Suprapubic skin (tissue), 4 donors: Measurements from ENCODE around the gene MRNIP. TPM values are rescaled to one million over a fixed set of nuclear protein-coding genes. Genes with fewer than 3 reads are reported as not detected.
A peak's percentile ranks its signal among the peaks of the same experiment; 100 is the strongest.

Source experiments
- DNase-seq, 2 donors: peaks; one replicate each; pipeline ENCODE4 v3.0.0-alpha.2; 2019; ENCODE audit warnings: low spot score in 2 of 2
- H3K27ac ChIP-seq: fragments of 200-600 bp; sonication (generic); one replicate; pipeline ENCODE4 v1.5.1; 2019
- H3K27me3 ChIP-seq: fragments of 200-600 bp; sonication (generic); one replicate; pipeline ENCODE4 v1.5.1; 2019
- H3K36me3 ChIP-seq: fragments of 200-600 bp; sonication (generic); one replicate; pipeline ENCODE4 v1.5.1; 2019
- H3K4me1 ChIP-seq: fragments of 200-600 bp; sonication (generic); one replicate; pipeline ENCODE4 v1.5.1; 2019
- H3K4me3 ChIP-seq: fragments of 200-600 bp; sonication (generic); one replicate; pipeline ENCODE4 v1.5.1; 2019; ENCODE audit warnings: mild to moderate bottlenecking
- H3K9me3 ChIP-seq: fragments of 200-600 bp; sonication (generic); one replicate; pipeline ENCODE4 v1.5.1; 2019
- EP300 ChIP-seq: sonication (generic); formaldehyde crosslinking; IDR thresholded peaks from one replicate; pipeline ENCODE4 v1.6.1; 2017; ENCODE audit warnings: antibody characterized with exemption
- POLR2A ChIP-seq, 2 donors: fragments of 450-650 bp; IDR thresholded peaks; one replicate each; pipeline ENCODE4 v1.6.1; 2017; ENCODE audit warnings: antibody characterized with exemption in 2 of 2, mild to moderate bottlenecking in 2 of 2, moderate library complexity in 2 of 2
- POLR2AphosphoS5 ChIP-seq, 3 donors: sonication (generic); formaldehyde crosslinking; IDR thresholded peaks; one replicate each; pipeline ENCODE4 v1.6.1; 2017; ENCODE audit warnings: antibody characterized with exemption in 3 of 3
- whole genome bisulfite sequencing: methylation state at CpG from one replicate; pipeline ENCODE4 v1.1.5; 2018; 5-methylcytosine and 5-hydroxymethylcytosine counted together
- total RNA-seq, 4 donors: library from RNA; depleted of rRNA; stranded (reverse); fragments of >200 nt; gene quantifications; one replicate each; pipeline ENCODE4 v1.1.0, GENCODE V29; 2016
- TF ChIP-seq, protein P1 (sequence below), 2 donors: fragments of 200-600 bp in 1 of 2; fragments of 450-650 bp in 1 of 2; sonication (generic) in 1 of 2; IDR thresholded peaks; one replicate each; pipeline ENCODE4 v1.5.1; 2016 to 2019; ENCODE audit warnings: antibody characterized with exemption in 2 of 2, mild to moderate bottlenecking in 1 of 2, moderate library complexity in 1 of 2

Gene MRNIP
- total RNA-seq, 4 donors from 2014 or later: 11.6 to 102 (median 22.6) TPM

DNA sequence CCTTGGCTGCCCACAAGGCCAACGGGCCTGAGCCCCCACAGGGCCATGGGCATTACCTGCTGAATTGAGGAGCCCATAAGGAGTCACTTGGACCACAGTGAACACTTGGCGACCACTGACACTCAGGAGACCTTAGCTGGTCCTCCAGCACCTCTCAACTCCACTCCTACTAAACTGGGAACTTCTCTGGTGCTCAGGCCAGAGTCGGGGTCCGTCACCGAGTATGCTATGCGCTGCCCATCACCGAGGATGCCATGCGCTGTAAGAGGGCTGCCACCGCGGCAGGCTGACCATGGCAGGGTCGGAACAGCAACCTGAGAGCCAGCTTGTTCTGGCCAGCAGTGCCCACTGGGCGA lies 38.5 kb downstream of the MRNIP start:
- 0% methylated on average over 2 of the region's 12 CpGs for WGBS
- peaks cover 72% of the 10 kb centered on the region for H3K4me1 ChIP-seq
- no peaks in the 10 kb centered on the region for H3K27me3 ChIP-seq
- H3K9me3 ChIP-seq: no peaks in the 10 kb centered on the region
- TF ChIP-seq POLR2A (IDR thresholded peaks at IDR 0.05) (no peak), POLR2AphosphoS5 (IDR thresholded peaks at IDR 0.05) (peak in 1 of 3 donors; percentile 8)
- no peak for DNase-seq
- H3K27ac ChIP-seq: peak overlapping the region; percentile 99
- H3K36me3 ChIP-seq: peaks cover 25% of the 10 kb centered on the region
- peak overlapping the region; percentile 98 for H3K4me3 ChIP-seq

DNA sequence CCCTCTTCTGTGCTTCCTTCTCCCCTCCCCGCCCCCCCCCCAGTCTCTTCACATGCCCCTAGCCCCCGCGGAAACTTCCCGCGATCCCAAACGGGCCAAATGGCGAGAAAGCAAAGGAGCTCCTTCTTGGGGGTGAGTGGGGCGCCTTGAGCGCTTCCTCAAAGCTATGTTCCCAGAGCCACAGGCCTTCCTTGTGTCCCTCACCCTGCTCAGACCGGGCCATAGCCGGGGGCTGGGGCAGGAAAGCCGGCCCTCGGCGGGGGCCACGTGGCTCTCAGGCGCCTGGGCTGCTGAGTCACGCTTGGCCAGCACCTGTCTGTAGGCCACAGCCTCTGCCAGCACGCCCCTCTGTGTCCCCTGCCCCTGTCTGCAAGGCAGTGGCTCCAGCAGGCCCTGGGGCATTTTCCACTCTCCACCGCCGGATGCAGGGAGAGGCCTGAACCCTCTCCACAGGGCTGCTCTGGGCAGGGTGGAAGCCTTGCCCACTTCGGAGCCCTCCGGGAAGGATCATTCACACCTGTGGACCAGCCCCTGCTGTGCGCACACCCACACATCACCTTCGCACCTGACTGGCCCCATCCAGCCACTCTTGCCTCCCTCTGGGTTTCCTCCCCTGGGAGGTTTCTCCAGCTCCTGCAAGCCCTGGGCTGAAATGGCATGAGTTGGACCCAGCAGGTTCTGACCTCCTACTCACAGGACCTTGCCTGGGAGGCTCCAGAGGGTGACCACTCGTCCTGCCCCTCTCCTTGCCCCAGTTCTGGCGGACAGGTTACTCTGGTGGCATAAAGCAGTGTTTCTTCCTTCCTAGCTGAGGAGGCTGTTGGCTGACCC lies 39.1 kb downstream of the MRNIP start:
- DNase-seq: no peak
- H3K4me1 ChIP-seq: peaks cover 66% of the 10 kb centered on the region
- H3K9me3 ChIP-seq: no peaks in the 10 kb centered on the region
- H3K27ac ChIP-seq: peak overlapping the region; percentile 99
- H3K4me3 ChIP-seq: peak overlapping the region; percentile 98
- no CpG with 5 or more reads among the region's 26 CpGs for WGBS
- peaks cover 21% of the 10 kb centered on the region for H3K36me3 ChIP-seq
- TF ChIP-seq, protein P1, sequence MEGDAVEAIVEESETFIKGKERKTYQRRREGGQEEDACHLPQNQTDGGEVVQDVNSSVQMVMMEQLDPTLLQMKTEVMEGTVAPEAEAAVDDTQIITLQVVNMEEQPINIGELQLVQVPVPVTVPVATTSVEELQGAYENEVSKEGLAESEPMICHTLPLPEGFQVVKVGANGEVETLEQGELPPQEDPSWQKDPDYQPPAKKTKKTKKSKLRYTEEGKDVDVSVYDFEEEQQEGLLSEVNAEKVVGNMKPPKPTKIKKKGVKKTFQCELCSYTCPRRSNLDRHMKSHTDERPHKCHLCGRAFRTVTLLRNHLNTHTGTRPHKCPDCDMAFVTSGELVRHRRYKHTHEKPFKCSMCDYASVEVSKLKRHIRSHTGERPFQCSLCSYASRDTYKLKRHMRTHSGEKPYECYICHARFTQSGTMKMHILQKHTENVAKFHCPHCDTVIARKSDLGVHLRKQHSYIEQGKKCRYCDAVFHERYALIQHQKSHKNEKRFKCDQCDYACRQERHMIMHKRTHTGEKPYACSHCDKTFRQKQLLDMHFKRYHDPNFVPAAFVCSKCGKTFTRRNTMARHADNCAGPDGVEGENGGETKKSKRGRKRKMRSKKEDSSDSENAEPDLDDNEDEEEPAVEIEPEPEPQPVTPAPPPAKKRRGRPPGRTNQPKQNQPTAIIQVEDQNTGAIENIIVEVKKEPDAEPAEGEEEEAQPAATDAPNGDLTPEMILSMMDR (IDR thresholded peaks at IDR 0.05): no peak
- TF ChIP-seq POLR2AphosphoS5 (IDR thresholded peaks at IDR 0.05) (no peak), EP300 (no peak), POLR2A (IDR thresholded peaks at IDR 0.05) (no peak)
- H3K27me3 ChIP-seq: no peaks in the 10 kb centered on the region

DNA sequence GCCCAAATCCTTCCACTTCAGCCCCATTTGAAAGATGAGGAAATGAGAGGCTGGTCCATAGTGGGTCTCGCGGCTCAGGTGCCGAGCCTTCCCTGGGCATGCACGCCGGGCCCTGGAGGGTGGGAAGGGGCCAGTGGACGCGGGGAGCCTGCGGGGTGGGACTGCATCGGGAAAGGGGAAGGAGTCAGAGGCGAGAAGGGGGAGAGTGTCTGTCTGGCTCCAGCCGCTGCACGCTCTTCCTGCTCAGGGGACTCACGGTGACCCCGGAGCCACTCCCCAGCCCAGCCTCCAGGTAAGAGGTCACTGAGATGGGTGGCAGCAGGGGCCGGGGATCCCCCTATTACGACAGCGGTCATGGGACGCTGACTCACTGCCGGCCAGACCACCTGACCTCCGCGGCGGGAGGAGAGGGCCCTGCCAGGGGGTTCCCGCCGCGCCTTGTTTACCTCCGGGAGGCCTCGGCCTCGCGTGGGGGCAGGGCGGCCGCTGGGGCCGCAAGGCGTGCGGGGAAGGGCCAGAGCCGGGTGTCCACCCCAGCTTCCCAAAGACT lies 39.8 kb downstream of the MRNIP start:
- no peaks in the 10 kb centered on the region for H3K9me3 ChIP-seq

DNA sequence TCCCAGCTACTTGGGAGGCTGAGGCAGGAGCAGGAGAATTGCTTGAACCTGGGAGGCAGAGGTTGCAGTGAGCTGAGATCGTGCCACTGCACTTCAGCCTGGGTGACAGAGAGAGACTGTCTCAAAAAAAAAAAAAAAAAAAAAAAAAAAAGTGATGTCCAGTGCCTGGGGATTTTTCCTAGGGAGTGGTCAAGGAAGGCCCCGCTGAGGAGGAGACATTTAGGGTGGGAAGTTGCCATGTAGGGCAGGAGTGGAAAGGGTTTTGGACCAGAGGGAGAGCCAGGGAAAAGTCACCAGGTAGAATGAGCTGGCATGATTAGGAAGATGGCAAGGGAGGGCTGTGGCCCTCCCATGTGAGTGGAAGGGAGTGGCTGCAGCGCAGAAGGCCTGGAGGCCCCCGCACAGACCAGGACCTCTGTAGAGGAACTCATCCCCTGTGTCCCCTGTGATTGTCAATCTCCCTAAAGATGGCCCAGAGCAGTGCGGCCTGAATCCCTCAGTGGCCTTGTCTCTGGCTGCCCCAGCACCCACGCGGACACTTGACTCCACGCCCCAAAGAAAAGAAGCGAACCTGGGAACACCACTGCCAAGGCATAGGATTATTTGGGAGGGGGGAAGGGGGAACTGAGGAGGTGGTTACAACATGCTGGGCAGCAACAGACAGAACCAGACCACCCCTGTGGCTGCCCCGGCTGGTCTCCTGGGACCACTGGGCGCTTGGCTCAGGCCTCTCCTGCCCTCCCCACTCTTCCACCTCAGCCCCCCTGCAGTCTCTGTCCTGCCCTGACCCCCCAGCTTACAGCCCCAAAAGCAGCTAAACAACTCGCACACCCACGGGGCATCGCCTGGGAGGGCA lies 40.5 kb downstream of the MRNIP start:
- Histone ChIP-seq H3K27me3 (no peaks in the 10 kb centered on the region), H3K27ac (peak overlapping the region; percentile 99), H3K36me3 (peaks cover 10% of the 10 kb centered on the region), H3K4me3 (peak overlapping the region; percentile 98), H3K9me3 (no peaks in the 10 kb centered on the region), H3K4me1 (peaks cover 54% of the 10 kb centered on the region)
- DNase-seq: no peak
- WGBS: 58% methylated on average over 8 of the region's 14 CpGs
- TF ChIP-seq, protein P1 (IDR thresholded peaks at IDR 0.05): no peak
- no peak for TF ChIP-seq POLR2A (IDR thresholded peaks at IDR 0.05)
- no peak for TF ChIP-seq EP300
- no peak for TF ChIP-seq POLR2AphosphoS5 (IDR thresholded peaks at IDR 0.05)

More for the DNA sequence above, 39.8 kb downstream of the MRNIP start:
- DNase-seq: peak; percentile 97
- WGBS: 0% methylated on average over 2 of the region's 35 CpGs
- TF ChIP-seq POLR2AphosphoS5 (IDR thresholded peaks at IDR 0.05) (peak; percentile 87 to 98 (median 89)), EP300 (peak; percentile 55), POLR2A (IDR thresholded peaks at IDR 0.05) (no peak)
- TF ChIP-seq, protein P1 (IDR thresholded peaks at IDR 0.05): no peak
- peaks cover 15% of the 10 kb centered on the region for H3K36me3 ChIP-seq
- H3K4me3 ChIP-seq: peak overlapping the region; percentile 98
- H3K4me1 ChIP-seq: peaks cover 59% of the 10 kb centered on the region
- peak overlapping the region; percentile 99 for H3K27ac ChIP-seq
- no peaks in the 10 kb centered on the region for H3K27me3 ChIP-seq

DNA sequence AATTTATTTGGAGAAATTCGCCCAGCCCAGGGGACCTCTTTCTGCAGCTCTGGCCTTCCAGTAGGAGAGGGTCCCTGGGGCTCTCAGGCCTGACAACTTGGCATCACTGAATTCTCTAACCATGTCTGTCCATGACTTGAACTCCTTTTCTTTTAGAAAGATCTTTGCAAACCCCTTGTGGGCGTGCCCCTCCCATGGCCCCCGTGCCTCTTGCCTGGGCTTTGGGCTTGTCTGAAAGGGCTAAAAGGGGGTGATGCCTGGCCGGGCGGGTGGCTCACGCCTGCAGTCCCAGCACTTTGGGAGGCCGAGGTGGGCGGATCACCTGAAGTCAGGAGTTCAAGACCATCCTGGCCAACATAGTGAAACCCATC lies 41.2 kb downstream of the MRNIP start:
- peak overlapping the region; percentile 14 for H3K27ac ChIP-seq
- peaks cover 47% of the 10 kb centered on the region for H3K4me1 ChIP-seq
- TF ChIP-seq, protein P1 (IDR thresholded peaks at IDR 0.05): no peak
- TF ChIP-seq POLR2A (IDR thresholded peaks at IDR 0.05) (no peak), EP300 (no peak), POLR2AphosphoS5 (IDR thresholded peaks at IDR 0.05) (no peak)
- H3K9me3 ChIP-seq: no peaks in the 10 kb centered on the region
- peaks cover 4% of the 10 kb centered on the region for H3K36me3 ChIP-seq
- DNase-seq: no peak
- WGBS: 76% methylated on average over 8 of the region's 8 CpGs
- peak overlapping the region; percentile 53 for H3K4me3 ChIP-seq
- no peaks in the 10 kb centered on the region for H3K27me3 ChIP-seq
